Keratinocyte (primary cell): ENCODE results near the gene GSTT4. TPM values are rescaled to one million over a fixed set of nuclear protein-coding genes. Genes with fewer than 3 reads are reported as not detected.

Source experiments
- DNase-seq: peaks from one replicate; pipeline ENCODE4 v3.0.0-alpha.2; 2011; ENCODE audit warnings: low read depth, missing footprints, low spot score
- FAIRE-seq: peaks from 2 replicates; lab custom pipeline; 2011; peaks lifted over from hg19 to GRCh38; lab: Jason Lieb, UNC
- H2AFZ ChIP-seq: 2 replicates; pipeline ENCODE4 v1.6.0; 2012; ENCODE audit warnings: low read length, control low read depth, inconsistent platforms; ENCODE audit not compliant: control insufficient read depth
- H3K27ac ChIP-seq: 2 replicates; pipeline ENCODE4 v1.5.1; 2011; ENCODE audit warnings: low read length; ENCODE audit not compliant: control insufficient read depth, insufficient read depth
- H3K27me3 ChIP-seq: 3 replicates; pipeline ENCODE4 v1.6.0; 2011; ENCODE audit warnings: low read length; ENCODE audit not compliant: control insufficient read depth, insufficient read depth; ENCODE audit errors: extremely low read depth
- H3K36me3 ChIP-seq, 2 experiments: 2 replicates in 1 of 2; 3 replicates in 1 of 2; pipeline ENCODE4 v1.5.1; 2011; ENCODE audit warnings: low read length in 2 of 2, mild to moderate bottlenecking in 1 of 2; ENCODE audit not compliant: control insufficient read depth in 2 of 2, insufficient read depth in 2 of 2; ENCODE audit errors: extremely low read depth in 1 of 2
- H3K4me1 ChIP-seq: 3 replicates; pipeline ENCODE4 v1.5.1; 2011; ENCODE audit warnings: low read length; ENCODE audit not compliant: control insufficient read depth, insufficient read depth; ENCODE audit errors: extremely low read depth
- H3K4me2 ChIP-seq: 3 replicates; pipeline ENCODE4 v1.6.0; 2011; ENCODE audit warnings: low read depth, low read length; ENCODE audit not compliant: control insufficient read depth, insufficient read depth; ENCODE audit errors: extremely low read depth
- H3K4me3 ChIP-seq, 3 experiments: fragments of 200-600 bp in 1 of 3; sonication (generic) in 1 of 3; 2 replicates in 2 of 3; 3 replicates in 1 of 3; pipeline ENCODE4 v1.5.1; 2011 to 2016; ENCODE audit warnings: low read length in 3 of 3, mild to moderate bottlenecking in 3 of 3, control low read depth in 2 of 3, inconsistent platforms in 1 of 3, low read depth in 1 of 3, mixed read lengths in 1 of 3, mixed run types in 1 of 3, moderate library complexity in 1 of 3; ENCODE audit not compliant: control insufficient read depth in 2 of 3, insufficient read depth in 2 of 3; ENCODE audit errors: extremely low read depth in 1 of 3
- H3K79me2 ChIP-seq: 2 replicates; pipeline ENCODE4 v1.6.0; 2012; ENCODE audit warnings: low read length; ENCODE audit not compliant: control insufficient read depth, insufficient read depth
- H3K9ac ChIP-seq: 3 replicates; pipeline ENCODE4 v1.6.0; 2011; ENCODE audit warnings: low read length; ENCODE audit not compliant: control insufficient read depth, insufficient read depth; ENCODE audit errors: extremely low read depth
- H3K9me1 ChIP-seq: 3 replicates; pipeline ENCODE4 v1.6.0; 2011; ENCODE audit warnings: low read length; ENCODE audit not compliant: control insufficient read depth, insufficient read depth; ENCODE audit errors: extremely low read depth
- H3K9me3 ChIP-seq: 2 replicates; pipeline ENCODE4 v1.5.1; 2012; ENCODE audit warnings: low read depth, low read length; ENCODE audit not compliant: control insufficient read depth
- H4K20me1 ChIP-seq: 3 replicates; pipeline ENCODE4 v1.6.0; 2011; ENCODE audit warnings: low read length; ENCODE audit not compliant: control insufficient read depth, insufficient read depth; ENCODE audit errors: extremely low read depth
- CTCF ChIP-seq, 3 experiments: IDR thresholded peaks in 1 of 3; conservative IDR thresholded peaks in 1 of 3; optimal IDR thresholded peaks in 1 of 3; 2 replicates in 2 of 3; 3 replicates in 1 of 3; pipeline versions ENCODE3 to v1.5.1; 2011; ENCODE audit warnings: low read length in 3 of 3, mild to moderate bottlenecking in 3 of 3, moderate library complexity in 2 of 3, control low read depth in 1 of 3, inconsistent platforms in 1 of 3; ENCODE audit not compliant: insufficient read depth in 2 of 3; ENCODE audit errors: extremely low read depth in 1 of 3
- EZH2 ChIP-seq: IDR thresholded peaks from one replicate; pipeline ENCODE4 v1.6.1; 2012; ENCODE audit warnings: inconsistent platforms, mild to moderate bottlenecking, low read length, moderate library complexity
- dilution Hi-C: fragments of 300-500 bp; cut with MboI; formaldehyde crosslinking; loops from one replicate; pipeline ENCODE4 v1.7.0; 2020; ENCODE audit warnings: low sequenced_read_pairs; ENCODE audit not compliant: extremely low pct_ligation_motif_present
- polyA plus RNA-seq, 5 experiments: library from polyadenylated mRNA; depleted of rRNA in 3 of 5; stranded (reverse) in 3 of 5; stranded (forward) in 1 of 5; unstranded in 1 of 5; fragments of >200 nt; gene quantifications; 1 replicate in 1 of 5; 2 replicates in 3 of 5; 3 replicates in 1 of 5; pipeline versions ENCODE4 v1.2.1 to v1.2.3, GENCODE V29; 2011 to 2012; ENCODE audit warnings: missing spikeins in 2 of 5, low read depth in 1 of 5, low replicate concordance in 1 of 5

Gene GSTT4
- polyA plus RNA-seq, 1 donor (not counting 4 experiments of a cell fraction or from before 2014, with no cell fraction given): not detected

GRCh38 chr22:24049211-24049610 is 44.0 kb upstream of the GSTT4 start:
- peaks cover 27 to 31% of the 10 kb centered on the region in 2 experiments for H3K36me3 ChIP-seq
- H2AFZ ChIP-seq: no peak overlapping the region
- no peaks in the 10 kb centered on the region for H3K79me2 ChIP-seq
- no peak for TF ChIP-seq EZH2
- TF ChIP-seq CTCF (optimal IDR thresholded peaks at IDR 0.05 in 1 of 3, IDR thresholded peaks at IDR 0.05 in 1 of 3, conservative IDR thresholded peaks at IDR 0.05 in 1 of 3; ENCODE audit: extremely low read depth in 1 of 3, insufficient read depth in 2 of 3, low read length in 3 of 3): no peak
- no peak overlapping the region for H3K27ac ChIP-seq
- dilution Hi-C loops: no loop called here
- no peaks in the 10 kb centered on the region for H4K20me1 ChIP-seq
- DNase-seq (no peak), FAIRE-seq (no peak)
- H3K4me2 ChIP-seq: no peak overlapping the region
- no peaks in the 10 kb centered on the region for H3K9me3 ChIP-seq
- no peaks in the 10 kb centered on the region for H3K4me1 ChIP-seq
- no peak overlapping the region for H3K4me3 ChIP-seq
- H3K27me3 ChIP-seq: no peaks in the 10 kb centered on the region
- H3K9me1 ChIP-seq: no peaks in the 10 kb centered on the region
- no peak overlapping the region for H3K9ac ChIP-seq

- dilution Hi-C loops: no loop called here
- FAIRE-seq (no peak), DNase-seq (no peak)
- Histone ChIP-seq H3K4me3 (no peak overlapping the region), H3K4me1 (peaks cover 2% of the 10 kb centered on the region), H3K4me2 (no peak overlapping the region), H2AFZ (no peak overlapping the region), H3K27ac (no peak overlapping the region), H3K27me3 (no peaks in the 10 kb centered on the region), H3K36me3 (peaks cover 25 to 30% of the 10 kb centered on the region in 2 experiments), H3K9me3 (no peaks in the 10 kb centered on the region), H3K9ac (no peak overlapping the region), H3K9me1 (peaks cover 3% of the 10 kb centered on the region), H4K20me1 (no peaks in the 10 kb centered on the region), H3K79me2 (no peaks in the 10 kb centered on the region)
- TF ChIP-seq EZH2 (no peak), CTCF (optimal IDR thresholded peaks at IDR 0.05 in 1 of 3, IDR thresholded peaks at IDR 0.05 in 1 of 3, conservative IDR thresholded peaks at IDR 0.05 in 1 of 3; ENCODE audit: extremely low read depth in 1 of 3, insufficient read depth in 2 of 3, low read length in 3 of 3) (no peak)
Observed at GRCh38 chr22:24046024-24046423, 40.8 kb upstream of the GSTT4 start.
